A549 (cell line): ENCODE data around the gene MAU2. TPM values are rescaled to one million over a fixed set of nuclear protein-coding genes. Genes with fewer than 3 reads are reported as not detected.
A peak's percentile ranks its signal among the peaks of the same experiment; 100 is the strongest.

Experiments used
- ATAC-seq, 2 experiments: fragments of 200-7000 bp in 1 of 2; fragments of >200 bp in 1 of 2; cut with Nextera tagmentation in 1 of 2; cut with Tn5 transposase in 1 of 2; 3 replicates each; pipeline versions ENCODE4 v1.8.0 to v1.9.1; 2018 to 2020; ENCODE audit warnings: mild to moderate bottlenecking in 1 of 2, moderate library complexity in 1 of 2
- CTCF ChIA-PET: fragments of 300-600 bp; sonication (Branson Sonifier 250); formaldehyde crosslinking; extraction: SDS; loops from one replicate; lab custom pipeline; 2021; ENCODE audit warnings: antibody characterized with exemption, inconsistent platforms; lab: Yijun Ruan, JAX
- POLR2A ChIA-PET: fragments of 350-600 bp; formaldehyde crosslinking; extraction: SDS; loops from one replicate; lab custom pipeline; 2021; ENCODE audit warnings: antibody characterized with exemption, inconsistent platforms; lab: Yijun Ruan, JAX
- DNase-seq, 2 experiments: peaks; one replicate each; pipeline versions ENCODE4 v3.0.0 to v3.0.0-alpha.2; 2011 to 2016; ENCODE audit warnings: low read depth in 1 of 2, low spot score in 1 of 2
- FAIRE-seq: peaks from 2 replicates; lab custom pipeline; 2011; peaks lifted over from hg19 to GRCh38; lab: Jason Lieb, UNC
- H3K27ac ChIP-seq, 2 experiments: fragments of >200 bp; sonication (Bioruptor Twin); formaldehyde crosslinking; 3 replicates each; pipeline ENCODE4 v1.5.1; 2016 to 2017
- H3K4me1 ChIP-seq: fragments of >200 bp; sonication (Bioruptor Twin); formaldehyde crosslinking; 3 replicates; pipeline ENCODE4 v1.6.1; 2016
- H3K4me2 ChIP-seq: fragments of >200 bp; sonication (Bioruptor Twin); formaldehyde crosslinking; 3 replicates; pipeline ENCODE4 v1.6.1; 2016
- H3K4me3 ChIP-seq: fragments of >200 bp; sonication (Bioruptor Twin); formaldehyde crosslinking; 3 replicates; pipeline ENCODE4 v1.5.1; 2016
- H3K9me3 ChIP-seq: fragments of >200 bp; sonication (Bioruptor Twin); formaldehyde crosslinking; 3 replicates; pipeline ENCODE4 v1.6.1; 2016
- CHD4 ChIP-seq: fragments of 200-600 bp; sonication (generic); IDR thresholded peaks from 2 replicates; pipeline ENCODE4 v1.6.1; 2016; ENCODE audit warnings: antibody characterized with exemption, mild to moderate bottlenecking, borderline replicate concordance
- EHF ChIP-seq: fragments of 250-450 bp; sonication (Bioruptor Pico); IDR thresholded peaks from 2 replicates; pipeline ENCODE4 v1.5.0; 2020; ENCODE audit warnings: mild to moderate bottlenecking
- EHMT2 ChIP-seq: fragments of 200-600 bp; sonication (generic); IDR thresholded peaks from 2 replicates; pipeline ENCODE4 v1.6.1; 2016; ENCODE audit warnings: antibody characterized with exemption, low read depth, mild to moderate bottlenecking, moderate library complexity
- ESRRA ChIP-seq: fragments of 150-350 bp; IDR thresholded peaks from 2 replicates; pipeline ENCODE4 v1.6.1; 2014; ENCODE audit warnings: mild to moderate bottlenecking, low read length, borderline replicate concordance
- GATA3 ChIP-seq: IDR thresholded peaks from 2 replicates; pipeline ENCODE4 v1.6.1; 2012; ENCODE audit warnings: borderline replicate concordance
- HDAC2 ChIP-seq: fragments of 200-600 bp; sonication (generic); IDR thresholded peaks from 2 replicates; pipeline ENCODE4 v1.6.1; 2016
- HOXB13 ChIP-seq: fragments of 250-450 bp; sonication (Bioruptor Pico); IDR thresholded peaks from 2 replicates; pipeline ENCODE4 v1.5.0; 2020; ENCODE audit warnings: low read depth, mild to moderate bottlenecking, moderate library complexity
- HOXB5 ChIP-seq: fragments of 250-450 bp; sonication (Bioruptor Pico); IDR thresholded peaks from 2 replicates; pipeline ENCODE4 v1.5.0; 2020; ENCODE audit warnings: mild to moderate bottlenecking, moderate library complexity
- JUN ChIP-seq, 2 experiments: fragments of >200 bp; sonication (Bioruptor Twin); formaldehyde crosslinking; IDR thresholded peaks; 2 replicates in 1 of 2; 3 replicates in 1 of 2; pipeline ENCODE4 v1.6.1; 2016 to 2017
- MAZ ChIP-seq: fragments of 150-350 bp; IDR thresholded peaks from 2 replicates; pipeline ENCODE4 v1.6.1; 2014; ENCODE audit warnings: antibody characterized with exemption, low read depth, low read length, borderline replicate concordance
- PHF8 ChIP-seq: fragments of 200-600 bp; sonication (generic); IDR thresholded peaks from 2 replicates; pipeline ENCODE4 v1.6.1; 2016; ENCODE audit warnings: low read depth, mild to moderate bottlenecking, antibody characterized with exemption, moderate library complexity, borderline replicate concordance
- POLR2AphosphoS2 ChIP-seq: conservative IDR thresholded peaks from 2 replicates; pipeline ENCODE4 v1.6.1; 2012; ENCODE audit warnings: low read length, improper control_type of control experiment, inconsistent platforms
- REST ChIP-seq: fragments of 200-600 bp; sonication (generic); IDR thresholded peaks from 2 replicates; pipeline ENCODE4 v1.6.1; 2016; ENCODE audit warnings: antibody characterized with exemption, mild to moderate bottlenecking, moderate library complexity
- TFCP2L1 ChIP-seq: fragments of 250-450 bp; sonication (Bioruptor Pico); IDR thresholded peaks from 2 replicates; pipeline ENCODE4 v1.5.0; 2021; ENCODE audit warnings: mild to moderate bottlenecking
- ZNF302 ChIP-seq: fragments of 250-450 bp; sonication (Bioruptor Pico); IDR thresholded peaks from 2 replicates; pipeline ENCODE4 v1.9.0; 2021; ENCODE audit warnings: inconsistent platforms, mild to moderate bottlenecking, moderate library complexity
- WGBS: methylation state at CpG from one replicate; pipeline ENCODE4 v1.1.6; 2017; ENCODE audit errors: missing lambda C conversion rate; 5-methylcytosine and 5-hydroxymethylcytosine counted together
- polyA plus RNA-seq, 4 experiments: library from polyadenylated mRNA; depleted of rRNA in 3 of 4; stranded (reverse); fragments of >200 nt; fragmentation: RNase III in 1 of 4; extraction: RNeasy Plus Mini Kit Qiagen cat#74134 plus additional on column Dnase treatment in 1 of 4; gene quantifications; 2 replicates in 3 of 4; 3 replicates in 1 of 4; pipeline ENCODE4 v1.2.3, GENCODE V29; 2011 to 2017
- TF ChIP-seq, protein P1 (sequence below): fragments of >200 bp; sonication (Bioruptor Twin); formaldehyde crosslinking; IDR thresholded peaks from 3 replicates; pipeline ENCODE4 v1.6.1; 2016
- TF ChIP-seq, protein P2 (sequence below): IDR thresholded peaks from 2 replicates; pipeline ENCODE4 v1.6.1; 2012
- TF ChIP-seq, protein P3 (sequence below): fragments of 150-350 bp; IDR thresholded peaks from 2 replicates; pipeline ENCODE4 v1.6.1; 2014; ENCODE audit warnings: low read depth, mild to moderate bottlenecking, low read length

MAU2 gene
- polyA plus RNA-seq, 2 of the 4 experiments (the other 2 are of a cell fraction), result 8.5 to 11.5 TPM

DNA sequence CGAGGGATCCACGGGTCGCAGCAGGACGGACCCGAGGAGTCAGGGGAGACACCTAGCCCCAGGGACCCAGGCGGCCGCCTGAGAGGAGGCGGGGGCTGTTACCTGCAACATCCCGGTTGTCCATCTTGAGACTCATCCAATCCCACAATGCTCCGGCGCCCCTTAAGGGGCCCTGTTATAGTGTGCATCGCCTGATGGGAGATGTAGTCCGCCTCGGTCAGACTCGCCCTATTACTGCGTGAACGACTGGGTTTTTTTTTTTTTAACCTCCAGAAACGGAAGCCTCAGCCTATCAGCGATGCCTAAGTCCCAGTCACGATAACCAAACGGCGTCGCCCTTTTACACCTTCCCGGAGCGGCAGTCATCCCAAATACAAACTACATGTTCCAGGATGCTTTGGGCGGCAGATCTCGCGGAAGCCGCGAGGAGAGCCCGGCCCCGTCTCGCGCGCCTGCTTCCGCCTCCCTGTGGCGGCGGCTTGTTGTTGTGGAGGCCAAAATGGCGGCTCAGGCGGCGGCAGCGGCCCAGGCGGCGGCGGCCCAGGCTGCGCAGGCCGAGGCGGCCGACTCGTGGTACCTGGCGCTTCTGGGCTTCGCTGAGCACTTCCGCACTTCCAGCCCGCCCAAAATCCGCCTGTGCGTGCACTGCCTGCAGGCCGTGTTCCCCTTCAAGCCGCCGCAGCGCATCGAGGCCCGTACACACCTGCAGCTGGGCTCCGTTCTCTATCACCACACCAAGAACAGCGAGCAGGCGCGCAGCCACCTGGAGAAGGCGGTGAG is at the start of gene MAU2, which contains the start of gene SUGP1 (continued):
- TF ChIP-seq, protein P1, sequence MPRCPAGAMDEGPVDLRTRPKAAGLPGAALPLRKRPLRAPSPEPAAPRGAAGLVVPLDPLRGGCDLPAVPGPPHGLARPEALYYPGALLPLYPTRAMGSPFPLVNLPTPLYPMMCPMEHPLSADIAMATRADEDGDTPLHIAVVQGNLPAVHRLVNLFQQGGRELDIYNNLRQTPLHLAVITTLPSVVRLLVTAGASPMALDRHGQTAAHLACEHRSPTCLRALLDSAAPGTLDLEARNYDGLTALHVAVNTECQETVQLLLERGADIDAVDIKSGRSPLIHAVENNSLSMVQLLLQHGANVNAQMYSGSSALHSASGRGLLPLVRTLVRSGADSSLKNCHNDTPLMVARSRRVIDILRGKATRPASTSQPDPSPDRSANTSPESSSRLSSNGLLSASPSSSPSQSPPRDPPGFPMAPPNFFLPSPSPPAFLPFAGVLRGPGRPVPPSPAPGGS, result 0 out of 3 replicates have a peak, but pooled peaks have one; percentile 36
- TF ChIP-seq REST (peak; percentile 97), HOXB13 (CRISPR knock-in tag) (no peak), HDAC2 (no peak), PHF8 (peak; percentile 81; the same call in 1 of the 2 replicates), CHD4 (no peak), TFCP2L1 (CRISPR knock-in tag) (no peak), MAZ (no peak), EHMT2 (no peak), EHF (CRISPR knock-in tag) (no peak), POLR2AphosphoS2 (no peak), GATA3 (peak; percentile 41; the same call in 1 of the 2 replicates)
- TF ChIP-seq, protein P2, sequence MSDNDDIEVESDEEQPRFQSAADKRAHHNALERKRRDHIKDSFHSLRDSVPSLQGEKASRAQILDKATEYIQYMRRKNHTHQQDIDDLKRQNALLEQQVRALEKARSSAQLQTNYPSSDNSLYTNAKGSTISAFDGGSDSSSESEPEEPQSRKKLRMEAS, result peak; percentile 28; the same call in 1 of the 2 replicates
- TF ChIP-seq, protein P3, sequence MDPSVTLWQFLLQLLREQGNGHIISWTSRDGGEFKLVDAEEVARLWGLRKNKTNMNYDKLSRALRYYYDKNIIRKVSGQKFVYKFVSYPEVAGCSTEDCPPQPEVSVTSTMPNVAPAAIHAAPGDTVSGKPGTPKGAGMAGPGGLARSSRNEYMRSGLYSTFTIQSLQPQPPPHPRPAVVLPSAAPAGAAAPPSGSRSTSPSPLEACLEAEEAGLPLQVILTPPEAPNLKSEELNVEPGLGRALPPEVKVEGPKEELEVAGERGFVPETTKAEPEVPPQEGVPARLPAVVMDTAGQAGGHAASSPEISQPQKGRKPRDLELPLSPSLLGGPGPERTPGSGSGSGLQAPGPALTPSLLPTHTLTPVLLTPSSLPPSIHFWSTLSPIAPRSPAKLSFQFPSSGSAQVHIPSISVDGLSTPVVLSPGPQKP, result no peak
- TF ChIP-seq, all 56 proteins: peak for 9

DNA sequence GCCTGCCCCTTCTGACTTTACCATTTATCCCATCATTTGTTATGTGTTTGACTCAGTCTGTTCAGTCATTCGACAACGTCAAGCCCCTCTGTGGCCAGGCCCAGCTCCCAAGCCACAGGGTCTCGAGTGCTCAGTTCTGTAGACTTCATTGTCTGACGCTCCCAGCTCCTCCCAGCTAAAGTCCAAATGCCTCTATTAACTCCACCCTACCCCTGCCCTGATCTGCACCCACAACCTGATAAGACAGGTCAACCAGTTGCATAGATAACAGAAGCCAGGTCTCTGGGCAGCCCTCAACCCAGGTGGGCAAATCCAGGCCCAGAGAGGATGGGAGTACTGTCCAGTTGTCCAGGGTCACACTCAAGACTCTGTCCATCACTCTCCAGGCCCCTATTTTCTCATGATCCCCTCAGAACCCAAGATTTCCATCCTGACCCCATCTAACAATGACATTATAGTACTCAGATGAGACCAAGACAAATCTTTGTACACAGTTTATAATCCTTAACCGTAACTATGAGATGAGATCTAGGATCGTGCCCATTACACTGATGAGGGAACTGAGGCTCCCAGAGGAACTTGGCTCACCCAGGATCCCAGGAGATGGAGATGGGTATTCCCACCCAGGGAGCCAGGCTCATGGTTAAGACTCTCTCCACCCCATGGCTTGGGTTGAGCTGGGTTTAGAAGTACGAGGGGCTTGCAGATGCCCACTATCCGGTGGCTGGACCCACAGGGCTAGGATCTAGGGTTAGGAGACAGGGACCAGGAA is 48.6 kb upstream of the MAU2 start:
- Histone ChIP-seq H3K4me3 (no peak overlapping the region; the same call in 2 of the 3 replicates), H3K4me1 (no peaks in the 10 kb centered on the region), H3K27ac (no peak overlapping the region; a peak in 1 of 6 replicates), H3K9me3 (no peaks in the 10 kb centered on the region), H3K4me2 (peak overlapping the region; percentile 61; the same call in 2 of the 3 replicates)
- no peak for TF ChIP-seq POLR2AphosphoS2
- TF ChIP-seq HOXB5 (CRISPR knock-in tag), result no peak
- TF ChIP-seq ESRRA, result no peak
- TF ChIP-seq MAZ, result no peak
- no peak for TF ChIP-seq JUN (IDR thresholded peaks at IDR 0.05)
- TF ChIP-seq ZNF302 (CRISPR knock-in tag), result no peak
- POLR2A ChIA-PET, result no interaction called here
- 91% methylated on average over 8 of the region's 8 CpGs for WGBS
- ATAC-seq (no peak), FAIRE-seq (no peak), DNase-seq (no peak)
- CTCF ChIA-PET, result interaction anchor here (1.1 kb wide), 1 partner anchor 9 kb away, joined by 3 read pairs; no protein-coding TSS in a partner anchor
